GM12878 (cell line): ENCODE measurements around the gene DDX24. TPM values are rescaled to one million over a fixed set of nuclear protein-coding genes. Genes with fewer than 3 reads are reported as not detected.

ENCODE experiments used
- ATAC-seq: fragments of 200-7000 bp; cut with Tn5 transposase; 3 replicates; pipeline ENCODE4 v1.9.1; 2020; ENCODE audit warnings: mild to moderate bottlenecking, moderate library complexity
- BruUV-seq: library from RNA; stranded (reverse); fragments of 400-500 nt; replicated peaks from 2 replicates; lab custom pipeline; 2021; lab: Mats Ljungman, UMichigan
- CTCF ChIA-PET: fragments of 300-600 bp; sonication (Branson Sonifier 250); formaldehyde crosslinking; extraction: SDS; loops from one replicate; lab custom pipeline; 2021; ENCODE audit warnings: inconsistent platforms; lab: Yijun Ruan, JAX
- POLR2A ChIA-PET: fragments of 350-600 bp; formaldehyde crosslinking; extraction: SDS; loops from one replicate; lab custom pipeline; 2021; ENCODE audit warnings: inconsistent platforms; lab: Charles Lee
- RAD21 ChIA-PET: fragments of 300-600 bp; sonication (Branson Sonifier 250); formaldehyde crosslinking; loops from one replicate; lab custom pipeline; 2023; ENCODE audit warnings: antibody characterized with exemption; ENCODE audit not compliant: unreplicated experiment; lab: Charles Lee
- SMC1A ChIA-PET: fragments of 300-600 bp; sonication (Branson Sonifier 250); formaldehyde crosslinking; loops from one replicate; lab custom pipeline; 2023; ENCODE audit not compliant: unreplicated experiment, uncharacterized antibody; lab: Charles Lee
- DNase-seq: peaks from one replicate; pipeline ENCODE4 v3.0.0-alpha.2; 2011; ENCODE audit warnings: low read depth, low spot score
- FAIRE-seq: peaks from 3 replicates; lab custom pipeline; 2011; peaks lifted over from hg19 to GRCh38; lab: Jason Lieb, UNC
- H2AFZ ChIP-seq: 2 replicates; pipeline ENCODE4 v1.6.0; 2011; ENCODE audit warnings: low read depth, low read length, control low read depth; ENCODE audit not compliant: control insufficient read depth
- H3K27ac ChIP-seq: 2 replicates; pipeline ENCODE4 v1.5.1; 2011; ENCODE audit warnings: control low read depth; ENCODE audit not compliant: control insufficient read depth, insufficient read depth
- H3K27me3 ChIP-seq, 2 experiments: replicated peaks in 1 of 2; 2 replicates each; pipeline versions ENCODE4 v1.6.0 to v1.6.1; 2011; ENCODE audit warnings: low read length in 1 of 2; ENCODE audit not compliant: control insufficient read depth in 2 of 2, insufficient read depth in 2 of 2
- H3K36me3 ChIP-seq, 2 experiments: 2 replicates each; pipeline ENCODE4 v1.5.1; 2011; ENCODE audit warnings: low read length in 1 of 2; ENCODE audit not compliant: control insufficient read depth in 2 of 2, insufficient read depth in 2 of 2
- H3K4me1 ChIP-seq: 2 replicates; pipeline ENCODE4 v1.6.1; 2011; ENCODE audit warnings: mild to moderate bottlenecking, low read length, moderate library complexity, mixed read lengths; ENCODE audit not compliant: control insufficient read depth, insufficient read depth
- H3K4me2 ChIP-seq: 2 replicates; pipeline ENCODE4 v1.6.0; 2011; ENCODE audit warnings: control low read depth; ENCODE audit not compliant: control insufficient read depth, insufficient read depth
- H3K4me3 ChIP-seq: fragments of 200-600 bp; sonication (generic); 2 replicates; pipeline ENCODE4 v1.5.1; 2016
- H3K79me2 ChIP-seq: 2 replicates; pipeline ENCODE4 v1.6.0; 2011; ENCODE audit warnings: low read length; ENCODE audit not compliant: control insufficient read depth, insufficient read depth
- H3K9ac ChIP-seq: 2 replicates; pipeline ENCODE4 v1.8.0; 2011; ENCODE audit warnings: low read length, control low read depth, mixed read lengths; ENCODE audit not compliant: control insufficient read depth, insufficient read depth
- H3K9me3 ChIP-seq: replicated peaks from 3 replicates; pipeline ENCODE4 v1.5.1; 2011; ENCODE audit warnings: mild to moderate bottlenecking, low read length; ENCODE audit not compliant: control insufficient read depth, insufficient read depth
- H4K20me1 ChIP-seq: 2 replicates; pipeline ENCODE4 v1.6.0; 2011; ENCODE audit not compliant: control insufficient read depth, insufficient read depth
- BRCA1 ChIP-seq: IDR thresholded peaks from 2 replicates; pipeline ENCODE4 v1.6.1; 2011; ENCODE audit warnings: low read depth, low read length, improper control_type of control experiment
- ETV6 ChIP-seq, 2 experiments: fragments of 450-650 bp in 1 of 2; IDR thresholded peaks in 1 of 2; conservative IDR thresholded peaks in 1 of 2; 2 replicates each; pipeline ENCODE4 v1.6.1; 2014; ENCODE audit warnings: antibody characterized with exemption in 1 of 2, borderline replicate concordance in 1 of 2, low read depth in 1 of 2, mild to moderate bottlenecking in 1 of 2, moderate library complexity in 1 of 2
- GATAD2B ChIP-seq: fragments of 450-650 bp; conservative IDR thresholded peaks from 2 replicates; pipeline ENCODE4 v1.6.1; 2017; ENCODE audit warnings: low read depth, mild to moderate bottlenecking, moderate library complexity
- HDAC2 ChIP-seq: fragments of 200-600 bp; sonication (generic); IDR thresholded peaks from 2 replicates; pipeline ENCODE4 v1.6.1; 2017
- MTA3 ChIP-seq: IDR thresholded peaks from 2 replicates; pipeline ENCODE4 v1.6.1; 2012; ENCODE audit warnings: low read length, inconsistent platforms, borderline replicate concordance
- NFYA ChIP-seq: IDR thresholded peaks from 2 replicates; pipeline ENCODE4 v1.6.1; 2011; ENCODE audit warnings: low read depth, mild to moderate bottlenecking, low read length, improper control_type of control experiment, borderline replicate concordance
- PML ChIP-seq: IDR thresholded peaks from 2 replicates; pipeline ENCODE4 v1.6.1; 2012; ENCODE audit warnings: low read length, inconsistent platforms
- SMC3 ChIP-seq: IDR thresholded peaks from 2 replicates; pipeline ENCODE4 v1.6.1; 2011; ENCODE audit warnings: low read length, improper control_type of control experiment, borderline replicate concordance
- SREBF2 ChIP-seq: IDR thresholded peaks from 2 replicates; pipeline ENCODE4 v1.6.1; 2012; ENCODE audit warnings: mild to moderate bottlenecking, low read length
- ZZZ3 ChIP-seq: IDR thresholded peaks from 2 replicates; pipeline ENCODE4 v1.6.1; 2011; ENCODE audit warnings: low read depth; ENCODE audit not compliant: control insufficient read depth, insufficient read length
- WGBS: methylation state at CpG from one replicate; pipeline ENCODE4 v1.1.6; 2016; ENCODE audit warnings: low lambda C conversion rate; ENCODE audit not compliant: insufficient replicate concordance, insufficient coverage; ENCODE audit errors: missing lambda C conversion rate; 5-methylcytosine and 5-hydroxymethylcytosine counted together
- in situ Hi-C: fragments of 300-500 bp; cut with MboI; formaldehyde crosslinking; loops from 9 replicates; pipeline ENCODE4 v1.14.3; 2018; ENCODE audit warnings: mixed read lengths
- intact Hi-C: fragments of 100-400 bp; cut with micrococcal nuclease; formaldehyde crosslinking; loops from one replicate; pipeline ENCODE4 v1.14.2; 2022; ENCODE audit not compliant: unreplicated experiment
- polyA plus RNA-seq, 11 experiments: library from polyadenylated mRNA; depleted of rRNA in 4 of 11; unstranded in 6 of 11; stranded (reverse) in 5 of 11; fragments of >200 nt; fragmentation: Nextera tagmentation in 4 of 11; fragmentation: Illumina TruSeq in 1 of 11; extraction: Ambion mirVana in 4 of 11; extraction: Trizol in 1 of 11; gene quantifications; 1 replicate in 1 of 11; 2 replicates in 10 of 11; pipeline versions ENCODE4 v1.2.1 to v1.2.3, GENCODE V29; 2011 to 2016; ENCODE audit warnings: inconsistent platforms in 2 of 11, missing spikeins in 2 of 11, low read depth in 1 of 11
- total RNA-seq, 4 experiments: library from RNA; depleted of rRNA in 3 of 4; stranded (reverse); fragments of >200 nt in 3 of 4; fragmentation: Illumina TruSeq in 1 of 4; extraction: Trizol in 1 of 4; gene quantifications; 2 replicates each; pipeline versions ENCODE4 v1.2.1 to v1.2.3, GENCODE V29; 2013 to 2021

DDX24 gene
- total and polyA plus RNA-seq, 10 of the 15 experiments (the other 5 are each of a cell fraction or from before 2014, with no cell fraction given): 137 to 266 (median 184) TPM

DNA sequence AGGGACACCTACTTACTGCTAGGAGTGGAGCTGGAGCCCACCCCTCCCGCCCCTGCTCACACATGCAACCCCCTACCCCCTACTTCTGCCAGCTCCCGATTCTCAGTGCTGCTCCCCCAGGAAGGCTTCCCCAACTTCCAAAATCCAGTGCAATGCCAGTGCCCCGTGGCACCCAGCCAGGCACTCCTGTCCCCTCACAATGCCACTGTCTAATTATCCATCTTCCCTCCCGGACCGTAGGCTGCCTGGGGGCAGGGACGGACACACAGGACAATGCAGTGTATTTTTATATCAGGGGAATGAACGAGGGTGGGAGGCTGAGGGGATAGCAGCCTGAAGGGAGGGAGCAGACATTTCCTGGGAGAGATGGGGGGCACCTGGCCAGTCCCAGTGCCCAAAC, 42.5 kb downstream of the DDX24 start:
- Histone ChIP-seq H4K20me1 (no peaks in the 10 kb centered on the region), H3K4me2 (no peak overlapping the region), H3K79me2 (no peaks in the 10 kb centered on the region), H3K9me3 (no peaks in the 10 kb centered on the region), H3K27me3 (0 out of 4 replicates have a peak, but pooled peaks cover 0 to 5% of the 10 kb centered on the region in 2 experiments), H3K27ac (no peak overlapping the region), H3K4me3 (no peak overlapping the region), H3K36me3 (no peaks in the 10 kb centered on the region), H3K9ac (no peak overlapping the region), H2AFZ (no peak overlapping the region), H3K4me1 (no peaks in the 10 kb centered on the region)
- BruUV-seq: no TSS peak
- CTCF ChIA-PET: interaction anchor here (0.9 to 8.5 kb wide), 7 partner anchors 17 to 384 kb away, joined by 3 to 221 read pairs (median 34); no protein-coding TSS in a partner anchor
- in situ Hi-C loops: loop anchor here (5.0 kb wide), 2 partner anchors 99 to 144 kb away; no protein-coding TSS in a partner anchor
- RAD21 ChIA-PET: interaction anchor here (5.1 kb wide), 1 partner anchor 99 kb away, joined by 82 read pairs; no protein-coding TSS in a partner anchor
- SMC1A ChIA-PET: interaction anchor here (1.1 kb wide), 1 partner anchor 10 kb away, joined by 3 read pairs; no protein-coding TSS in a partner anchor
- intact Hi-C loops: no loop called here
- ATAC-seq (no peak), FAIRE-seq (no peak), DNase-seq (no peak)
- WGBS: 44% methylated on average over 6 of the region's 7 CpGs
- POLR2A ChIA-PET: no interaction called here
- no peak for TF ChIP-seq BRCA1
- no peak for TF ChIP-seq MTA3
- no peak for TF ChIP-seq ETV6 (conservative IDR thresholded peaks at IDR 0.05 in 1 of 2, IDR thresholded peaks at IDR 0.05 in 1 of 2; ENCODE audit: borderline replicate concordance in 1 of 2, low read depth in 1 of 2)
- no peak for TF ChIP-seq NFYA
- TF ChIP-seq SMC3: no peak
- TF ChIP-seq PML: no peak
- no peak for TF ChIP-seq HDAC2
- no peak for TF ChIP-seq SREBF2
- TF ChIP-seq ZZZ3: no peak
- TF ChIP-seq GATAD2B: no peak
